ENCODE measurements around the gene SUDS3. TPM values are rescaled to one million over a fixed set of nuclear protein-coding genes. Genes with fewer than 3 reads are reported as not detected.

Gene SUDS3
- total RNA-seq, 1 experiment from 2014 or later: 50.7 TPM

DNA sequence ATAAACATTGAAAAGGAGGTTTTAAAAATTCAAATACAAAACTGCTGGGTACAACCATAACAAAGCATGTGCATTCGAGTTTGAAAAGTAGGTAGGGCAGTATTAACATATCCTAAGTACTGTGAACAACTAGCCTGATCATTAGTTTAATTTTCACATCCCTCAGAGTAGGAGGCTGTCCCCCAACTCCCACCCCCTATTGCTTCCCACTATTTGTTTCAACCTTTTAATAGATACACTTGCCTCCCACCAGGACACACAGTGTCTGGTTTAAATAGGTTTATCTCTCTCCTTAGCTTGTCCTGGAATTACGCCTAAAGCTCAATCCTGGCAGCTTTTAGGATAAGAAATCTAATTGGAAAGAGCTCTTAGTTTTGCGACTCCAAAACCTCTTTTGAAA is 5.8 kb upstream of the SUDS3 start:
- no peaks in the 10 kb centered on the region; the same call in 1 of the 2 replicates for H4K20me1 ChIP-seq (ENCODE audit: insufficient read depth)
- no peaks in the 10 kb centered on the region for H3K9me3 ChIP-seq (ENCODE audit: insufficient read depth, low read depth)
- H3K27me3 ChIP-seq (ENCODE audit: insufficient read depth, low read depth): no peaks in the 10 kb centered on the region
- H3K4me3 ChIP-seq: peak overlapping the region; percentile 77
- intact Hi-C loops (cut with micrococcal nuclease; ENCODE audit: unreplicated experiment): loop anchor here (5.0 kb wide), 1 partner anchor 133 kb away; no protein-coding TSS in a partner anchor
- peaks cover 70% of the 10 kb centered on the region for H3K79me2 ChIP-seq (ENCODE audit: low read depth)
- ChIA-PET POLR2A (ENCODE audit: unreplicated experiment) (interaction anchor here (0.7 kb wide), 1 partner anchor 247 kb away, joined by 4 read pairs; no protein-coding TSS in a partner anchor), CTCF (no interaction called here)
- peaks cover 27% of the 10 kb centered on the region for H3K4me1 ChIP-seq (replicated peaks; ENCODE audit: insufficient read depth)
- no peaks in the 10 kb centered on the region for H3K9me2 ChIP-seq (ENCODE audit: insufficient read depth)
- H2AFZ ChIP-seq: peak overlapping the region; percentile 80
- no peak for DNase-seq
- TF ChIP-seq EZH2 (IDR thresholded peaks at IDR 0.05; ENCODE audit: low read depth): no peak
- TF ChIP-seq, protein P1, sequence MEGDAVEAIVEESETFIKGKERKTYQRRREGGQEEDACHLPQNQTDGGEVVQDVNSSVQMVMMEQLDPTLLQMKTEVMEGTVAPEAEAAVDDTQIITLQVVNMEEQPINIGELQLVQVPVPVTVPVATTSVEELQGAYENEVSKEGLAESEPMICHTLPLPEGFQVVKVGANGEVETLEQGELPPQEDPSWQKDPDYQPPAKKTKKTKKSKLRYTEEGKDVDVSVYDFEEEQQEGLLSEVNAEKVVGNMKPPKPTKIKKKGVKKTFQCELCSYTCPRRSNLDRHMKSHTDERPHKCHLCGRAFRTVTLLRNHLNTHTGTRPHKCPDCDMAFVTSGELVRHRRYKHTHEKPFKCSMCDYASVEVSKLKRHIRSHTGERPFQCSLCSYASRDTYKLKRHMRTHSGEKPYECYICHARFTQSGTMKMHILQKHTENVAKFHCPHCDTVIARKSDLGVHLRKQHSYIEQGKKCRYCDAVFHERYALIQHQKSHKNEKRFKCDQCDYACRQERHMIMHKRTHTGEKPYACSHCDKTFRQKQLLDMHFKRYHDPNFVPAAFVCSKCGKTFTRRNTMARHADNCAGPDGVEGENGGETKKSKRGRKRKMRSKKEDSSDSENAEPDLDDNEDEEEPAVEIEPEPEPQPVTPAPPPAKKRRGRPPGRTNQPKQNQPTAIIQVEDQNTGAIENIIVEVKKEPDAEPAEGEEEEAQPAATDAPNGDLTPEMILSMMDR (conservative IDR thresholded peaks at IDR 0.05): no peak
- no peaks in the 10 kb centered on the region for H3K36me3 ChIP-seq (ENCODE audit: low read depth)
- H3F3A ChIP-seq (ENCODE audit: insufficient read depth, low read depth): peaks cover 5% of the 10 kb centered on the region; the same call in 1 of the 2 replicates
- BruUV-seq (replicated peaks): no TSS peak
- H3K27ac ChIP-seq: peak overlapping the region; percentile 4
- peak overlapping the region; percentile 89 for H3K4me2 ChIP-seq

DNA sequence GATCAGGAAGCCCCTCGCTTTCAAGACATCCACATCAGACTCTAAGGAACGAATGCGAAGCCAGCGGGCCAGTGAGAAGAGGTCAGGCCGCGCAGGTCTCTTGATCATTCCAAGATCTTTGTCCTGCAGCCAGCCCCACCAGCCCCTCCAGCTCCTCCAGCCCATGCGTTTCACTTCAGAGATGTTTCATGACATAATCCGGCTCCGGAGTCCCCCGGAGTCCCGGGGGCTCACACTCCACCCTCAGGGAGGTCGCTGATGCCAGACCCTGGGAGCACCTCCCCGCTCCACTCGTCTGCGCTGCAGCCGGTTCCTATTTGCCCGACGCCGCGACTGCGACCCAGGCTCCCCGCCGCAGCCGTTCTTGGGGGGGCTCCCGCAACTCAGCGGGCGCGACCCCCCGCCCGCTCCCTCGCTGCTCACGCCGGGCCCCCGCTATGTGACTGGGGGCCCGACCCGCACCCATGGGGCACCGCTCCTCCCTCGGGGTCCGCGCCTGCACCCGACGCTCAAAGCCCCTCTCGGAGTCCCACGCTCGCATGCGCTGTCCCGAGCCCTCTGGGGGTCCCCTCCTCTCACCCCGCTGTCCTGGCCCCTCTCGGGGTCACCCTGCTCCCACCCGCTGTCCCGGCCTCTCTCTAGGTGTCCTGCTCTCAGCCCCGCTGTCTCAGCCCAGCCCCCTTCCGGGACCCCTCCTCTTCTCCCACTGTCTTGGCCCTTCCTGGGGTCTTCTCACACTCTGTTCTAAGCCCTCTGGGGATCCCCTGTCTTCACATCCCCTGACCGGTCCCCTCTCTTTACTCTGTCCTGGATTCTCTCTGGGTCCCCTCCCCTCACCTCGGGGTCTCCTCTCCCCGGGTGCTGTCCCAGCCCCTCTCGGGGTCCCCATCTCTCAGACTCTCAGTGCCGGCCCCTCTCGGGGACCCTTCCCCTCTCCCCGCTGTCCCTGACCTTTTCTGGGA is 4.8 kb upstream of the SUDS3 start:
- H3K9me2 ChIP-seq (ENCODE audit: insufficient read depth): no peaks in the 10 kb centered on the region
- BruUV-seq (replicated peaks): no TSS peak
- H3K4me2 ChIP-seq: peak overlapping the region; percentile 89
- CTCF ChIA-PET: no interaction called here
- H3K4me3 ChIP-seq: peak overlapping the region; percentile 77
- no peaks in the 10 kb centered on the region for H3K9me3 ChIP-seq (ENCODE audit: insufficient read depth, low read depth)
- H2AFZ ChIP-seq: peak overlapping the region; percentile 80
- no peaks in the 10 kb centered on the region for H3K36me3 ChIP-seq (ENCODE audit: low read depth)
- intact Hi-C loops (cut with micrococcal nuclease; ENCODE audit: unreplicated experiment): loop anchor here (1.0 to 5.0 kb wide), 3 partner anchors 69 to 250 kb away; no protein-coding TSS in a partner anchor
- POLR2A ChIA-PET (ENCODE audit: unreplicated experiment): no interaction called here
- peaks cover 5% of the 10 kb centered on the region; the same call in 1 of the 2 replicates for H3F3A ChIP-seq (ENCODE audit: insufficient read depth, low read depth)
- no peaks in the 10 kb centered on the region; the same call in 1 of the 2 replicates for H4K20me1 ChIP-seq (ENCODE audit: insufficient read depth)
- no peaks in the 10 kb centered on the region for H3K27me3 ChIP-seq (ENCODE audit: insufficient read depth, low read depth)
- no peak for TF ChIP-seq EZH2 (IDR thresholded peaks at IDR 0.05; ENCODE audit: low read depth)
- TF ChIP-seq, protein P1 (conservative IDR thresholded peaks at IDR 0.05): no peak
- H3K27ac ChIP-seq: peak overlapping the region; percentile 4
- peaks cover 30% of the 10 kb centered on the region for H3K4me1 ChIP-seq (replicated peaks; ENCODE audit: insufficient read depth)
- peaks cover 62% of the 10 kb centered on the region for H3K79me2 ChIP-seq (ENCODE audit: low read depth)
- peak in 1 of 2 experiments; percentile 23 for DNase-seq

DNA sequence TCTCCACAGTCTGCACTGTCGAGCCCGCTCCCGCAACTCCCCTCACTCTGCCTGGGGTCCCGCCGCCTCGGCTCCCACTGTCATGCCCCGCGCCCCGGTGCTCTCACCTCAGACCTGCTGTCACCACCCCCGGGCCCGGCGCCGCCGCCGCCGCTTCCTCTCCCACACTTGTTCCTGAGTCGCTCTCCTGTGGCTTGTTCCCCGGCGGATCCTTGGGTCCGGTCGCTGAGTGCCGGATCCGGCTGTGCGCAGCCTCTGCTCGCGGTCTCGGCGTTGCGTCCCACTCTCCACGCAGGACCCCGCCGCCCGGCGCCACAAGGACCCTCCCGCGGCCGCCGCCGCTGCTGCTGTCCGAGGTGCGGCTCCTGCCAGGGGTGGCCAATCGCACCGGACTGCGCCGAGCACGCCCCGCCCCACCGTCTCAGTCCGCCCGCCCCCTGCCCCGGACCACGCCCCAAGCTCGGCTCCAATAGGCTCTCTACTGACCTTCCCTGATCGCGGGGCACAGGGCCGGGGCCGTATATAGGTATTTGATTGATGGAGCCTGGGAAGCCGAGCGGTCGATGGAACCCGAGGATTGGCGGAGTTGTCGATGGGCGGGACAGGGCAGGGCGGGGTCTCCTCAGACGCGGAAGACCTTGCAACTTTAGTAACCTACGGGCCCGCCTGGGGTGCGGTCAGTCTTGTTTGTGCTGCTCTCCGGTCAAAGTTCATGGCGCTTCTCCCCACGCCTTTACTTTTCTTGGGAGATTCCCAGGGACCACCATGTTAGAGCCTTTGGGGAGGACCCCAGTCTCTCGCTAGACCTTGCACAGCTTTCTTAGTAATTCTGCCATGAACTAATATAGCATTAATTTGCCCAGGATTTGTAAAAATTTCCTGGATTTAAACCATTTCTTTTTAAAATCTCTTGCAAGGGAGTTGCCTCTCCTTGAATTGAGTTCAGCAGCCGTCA is 3.5 kb upstream of the SUDS3 start, which contains the start of gene TAOK3:
TAOK3 (minus strand) TSS at position 367 of the 955 bp plus-strand sequence. CDS start 117,340 bp downstream, outside the sequence.
- H3K27ac ChIP-seq: peak within 1 kb of the TSS; percentile 72
- H2AFZ ChIP-seq: peak within 1 kb of the TSS; percentile 85
- CTCF ChIA-PET: no interaction called here
- TF ChIP-seq, protein P1 (conservative IDR thresholded peaks at IDR 0.05): no peak
- no peak for TF ChIP-seq EZH2 (IDR thresholded peaks at IDR 0.05; ENCODE audit: low read depth)
- H3F3A ChIP-seq (ENCODE audit: insufficient read depth, low read depth): peaks cover 15% of the 10 kb centered on the region
- peak within 1 kb of the TSS; percentile 77 for H3K4me3 ChIP-seq
- H3K4me2 ChIP-seq: peak within 1 kb of the TSS; percentile 97
- intact Hi-C loops (cut with micrococcal nuclease; ENCODE audit: unreplicated experiment): loop anchor here (1.0 to 5.0 kb wide), 4 partner anchors 71 to 252 kb away; no protein-coding TSS in a partner anchor
- H3K27me3 ChIP-seq (ENCODE audit: insufficient read depth, low read depth): no peaks in the 10 kb centered on the region
- H3K79me2 ChIP-seq (ENCODE audit: low read depth): peaks cover 62% of the 10 kb centered on the region
- H3K4me1 ChIP-seq (replicated peaks; ENCODE audit: insufficient read depth): peaks cover 30% of the 10 kb centered on the region
- no peaks in the 10 kb centered on the region for H3K9me3 ChIP-seq (ENCODE audit: insufficient read depth, low read depth)
- DNase-seq: peak; percentile 96 to 97
- no peaks in the 10 kb centered on the region for H3K36me3 ChIP-seq (ENCODE audit: low read depth)
- H4K20me1 ChIP-seq (ENCODE audit: insufficient read depth): no peaks in the 10 kb centered on the region; the same call in 1 of the 2 replicates
- no peaks in the 10 kb centered on the region for H3K9me2 ChIP-seq (ENCODE audit: insufficient read depth)
- POLR2A ChIA-PET (ENCODE audit: unreplicated experiment): interaction anchor here (0.6 to 0.7 kb wide), 3 partner anchors 213 to 1410 kb away, joined by 3 to 16 read pairs (median 7); no protein-coding TSS in a partner anchor
- BruUV-seq (replicated peaks): no TSS peak

All from PC-9 (cell line).